ENCODE results near the gene LRRC66. TPM values are rescaled to one million over a fixed set of nuclear protein-coding genes. Genes with fewer than 3 reads are reported as not detected.

Gene LRRC66
- total and polyA plus RNA-seq, 2 experiments from 2014 or later: 0.24 TPM; not detected in 1

GRCh38 chr4:51965862-51966261, 54.3 kb downstream of the LRRC66 start:
- ATAC-seq (no peak), DNase-seq (ENCODE audit: low spot score) (no peak)
- no peak overlapping the region for H3K27ac ChIP-seq (ENCODE audit: low read depth)
- no peak overlapping the region for H2AFZ ChIP-seq
- no peak overlapping the region for H3K4me3 ChIP-seq
- Mint-ChIP-seq H3K27me3 (ENCODE audit: insufficient read depth, low read depth, poor library complexity) (no peaks in the 10 kb centered on the region), H3K9me3 (peaks cover 16% of the 10 kb centered on the region; the same call in 2 of the 3 replicates), H3K4me3 (no peak overlapping the region), H3K27ac (no peak overlapping the region), H3K36me3 (ENCODE audit: low read depth) (no peaks in the 10 kb centered on the region; the same call in 2 of the 3 replicates), H3K4me1 (peaks cover 4% of the 10 kb centered on the region; the same call in 2 of the 3 replicates)
- no peaks in the 10 kb centered on the region for H4K20me1 ChIP-seq (replicated peaks; ENCODE audit: insufficient read depth)
- no peaks in the 10 kb centered on the region for H3K9me2 ChIP-seq (ENCODE audit: insufficient read depth)
- TF ChIP-seq CREB1 (CRISPR knock-in tag; IDR thresholded peaks at IDR 0.05; ENCODE audit: low read depth): no peak
- no peaks in the 10 kb centered on the region for H3K79me2 ChIP-seq (replicated peaks; ENCODE audit: insufficient read depth)
- peaks cover 7% of the 10 kb centered on the region; the same call in 1 of the 2 replicates for H3K4me1 ChIP-seq (ENCODE audit: insufficient read depth)
- no peaks in the 10 kb centered on the region for H3F3A ChIP-seq (replicated peaks; ENCODE audit: low read depth)
- H3K4me2 ChIP-seq: no peak overlapping the region
- H3K36me3 ChIP-seq (ENCODE audit: insufficient read depth): no peaks in the 10 kb centered on the region
- no peaks in the 10 kb centered on the region for H3K27me3 ChIP-seq (ENCODE audit: insufficient read depth)

- Histone ChIP-seq H3F3A (replicated peaks; ENCODE audit: low read depth) (no peaks in the 10 kb centered on the region), H3K9me2 (ENCODE audit: insufficient read depth) (no peaks in the 10 kb centered on the region), H3K36me3 (ENCODE audit: insufficient read depth) (no peaks in the 10 kb centered on the region), H3K27me3 (ENCODE audit: insufficient read depth) (no peaks in the 10 kb centered on the region), H3K79me2 (replicated peaks; ENCODE audit: insufficient read depth) (no peaks in the 10 kb centered on the region), H3K4me2 (peak overlapping the region; percentile 27; the same call in 1 of the 2 replicates), H3K4me1 (ENCODE audit: insufficient read depth) (peaks cover 7% of the 10 kb centered on the region; the same call in 1 of the 2 replicates), H4K20me1 (replicated peaks; ENCODE audit: insufficient read depth) (no peaks in the 10 kb centered on the region), H2AFZ (peak overlapping the region; percentile 39; the same call in 1 of the 2 replicates), H3K27ac (ENCODE audit: low read depth) (no peak overlapping the region), H3K4me3 (no peak overlapping the region)
- Mint-ChIP-seq H3K27me3 (ENCODE audit: insufficient read depth, low read depth, poor library complexity) (peaks cover 1% of the 10 kb centered on the region), H3K4me3 (no peak overlapping the region), H3K9me3 (peaks cover 12% of the 10 kb centered on the region; the same call in 2 of the 3 replicates), H3K4me1 (peaks cover 4% of the 10 kb centered on the region; the same call in 2 of the 3 replicates), H3K36me3 (ENCODE audit: low read depth) (no peaks in the 10 kb centered on the region; the same call in 2 of the 3 replicates), H3K27ac (no peak overlapping the region)
- ATAC-seq (no peak), DNase-seq (ENCODE audit: low spot score) (peak; percentile 6)
- TF ChIP-seq ZNF462 (CRISPR knock-in tag; IDR thresholded peaks at IDR 0.05) (no peak), EZH2 (IDR thresholded peaks at IDR 0.05; ENCODE audit: low read depth, unreplicated experiment) (no peak), JUNB (IDR thresholded peaks at IDR 0.05; ENCODE audit: unreplicated experiment) (no peak), CTCF (conservative IDR thresholded peaks at IDR 0.05; ENCODE audit: low read depth in 2 of 2) (no peak), NANOG (IDR thresholded peaks at IDR 0.05; ENCODE audit: borderline replicate concordance) (no peak), EZH2phosphoT487 (IDR thresholded peaks at IDR 0.05; ENCODE audit: unreplicated experiment) (no peak), REST (IDR thresholded peaks at IDR 0.05; ENCODE audit: unreplicated experiment) (no peak)
Measured at GRCh38 chr4:51963841-51964517, 56.2 kb downstream of the LRRC66 start.

Data from GM23338 (cell line).